Ovary (tissue), 9 donors: ENCODE results near the gene PRKD1. TPM values are rescaled to one million over a fixed set of nuclear protein-coding genes. Genes with fewer than 3 reads are reported as not detected.

Experiments
- DNase-seq, 5 donors: peaks; one replicate each; pipeline ENCODE4 v3.0.0-alpha.2; 2019 to 2020
- H3K27ac ChIP-seq, 2 donors: fragments of 200-600 bp; one replicate each; pipeline versions ENCODE4 v1.5.1 to v1.8.0; 2019 to 2022
- H3K27me3 ChIP-seq: fragments of 200-600 bp; one replicate; pipeline ENCODE4 v1.8.0; 2022
- H3K36me3 ChIP-seq: fragments of 200-600 bp; sonication (generic); one replicate; pipeline ENCODE4 v1.5.1; 2019
- H3K4me1 ChIP-seq: one replicate; pipeline ENCODE4 v1.8.1; 2013; ENCODE audit warnings: mild to moderate bottlenecking, moderate library complexity; ENCODE audit not compliant: insufficient read depth
- H3K4me3 ChIP-seq: fragments of 200-600 bp; sonication (generic); one replicate; pipeline ENCODE4 v1.5.1; 2017
- H3K9me3 ChIP-seq, 2 donors: fragments of 200-600 bp in 1 of 2; sonication (generic) in 1 of 2; one replicate each; pipeline versions ENCODE4 v1.5.1 to v1.8.1; 2013 to 2019; ENCODE audit warnings: mild to moderate bottlenecking in 1 of 2, moderate library complexity in 1 of 2
- CTCF ChIP-seq, 3 donors: fragments of 450-650 bp in 2 of 3; fragments of 200-600 bp in 1 of 3; IDR thresholded peaks; one replicate each; pipeline versions ENCODE4 v1.5.1 to v1.8.0; 2016 to 2022; ENCODE audit warnings: antibody characterized with exemption in 3 of 3, mild to moderate bottlenecking in 1 of 3
- EP300 ChIP-seq: sonication (generic); formaldehyde crosslinking; IDR thresholded peaks from one replicate; pipeline ENCODE4 v1.6.1; 2017; ENCODE audit warnings: antibody characterized with exemption
- POLR2A ChIP-seq: fragments of 450-650 bp; IDR thresholded peaks from one replicate; pipeline ENCODE4 v1.6.1; 2017; ENCODE audit warnings: antibody characterized with exemption, mild to moderate bottlenecking, moderate library complexity
- WGBS, 3 donors: extraction: QIAGEN DNeasy Blood & Tissue Kit in 1 of 3; methylation state at CpG; one replicate each; pipeline versions ENCODE4 v1.1.5 to v1.1.7; 2013 to 2017; 5-methylcytosine and 5-hydroxymethylcytosine counted together
- intact Hi-C, 4 donors: fragments of 100-400 bp; cut with DNase I; formaldehyde crosslinking; loops; one replicate each; pipeline versions ENCODE4 v1.11.0 to v1.15.1; 2022 to 2023
- polyA plus RNA-seq, 2 donors: library from polyadenylated mRNA; stranded (reverse); fragments of 200-250 nt in 1 of 2; fragments of 350-450 nt in 1 of 2; fragmentation: Illumina TruSeq in 1 of 2; extraction: RNeasy Lipid Tissue Mini Kit (QIAGEN cat#74804) in 1 of 2; gene quantifications; one replicate each; pipeline ENCODE4 v1.2.3, GENCODE V29; 2013 to 2014
- total RNA-seq, 7 donors: library from RNA; depleted of rRNA in 2 of 7; stranded (reverse); fragments of >200 nt in 2 of 7; fragmentation: NEBNext Ultra II Directional in 3 of 7; extraction: Animal tissue kit (Norgen Biotek cat#: 25700) in 3 of 7; gene quantifications; one replicate each; pipeline versions ENCODE4 v1.1.0 to v1.2.4, GENCODE V29; 2016 to 2023
- donor health status: DM: no; HTN: no; CAD: no; lungs with moderate emphysema.
- donor health status: DM: no; HTN: no; CAD: no.
- donor health status: Bipolar disorder and iron deficiency.
- donor health status: DM: yes; HTN: yes; CAD: no.
- donor health status: DM: no; HTN: no; CAD: no.
- donor health status: DM: yes; HTN: yes; CAD: no.

Gene PRKD1
- total and polyA plus RNA-seq, 9 donors: 7.7 to 39.9 (median 21.6) TPM

GRCh38 chr14:29579838-29580237 lies 347.8 kb downstream of the PRKD1 start:
- no peaks in the 10 kb centered on the region for H3K4me1 ChIP-seq
- H3K27ac ChIP-seq: no peak overlapping the region
- no peak for TF ChIP-seq POLR2A
- no peak for TF ChIP-seq CTCF (IDR thresholded peaks at IDR 0.05)
- TF ChIP-seq EP300: no peak
- DNase-seq: no peak
- H3K27me3 ChIP-seq: no peaks in the 10 kb centered on the region
- WGBS, 3 donors: 89 to 91% (median 91%) methylated on average over 3 of the region's 3 CpGs
- intact Hi-C loops: no loop called here
- H3K4me3 ChIP-seq: no peak overlapping the region
- no peaks in the 10 kb centered on the region for H3K36me3 ChIP-seq
- no peaks in the 10 kb centered on the region for H3K9me3 ChIP-seq

- no peak overlapping the region for H3K4me3 ChIP-seq
- H3K27me3 ChIP-seq: no peaks in the 10 kb centered on the region
- no peak overlapping the region for H3K27ac ChIP-seq
- H3K4me1 ChIP-seq: no peaks in the 10 kb centered on the region
- no peak for DNase-seq
- no peaks in the 10 kb centered on the region for H3K36me3 ChIP-seq
- TF ChIP-seq EP300 (no peak), CTCF (IDR thresholded peaks at IDR 0.05) (no peak), POLR2A (no peak)
- 91 to 94% (median 92%) methylated on average over 4 of the region's 4 CpGs for WGBS, 3 donors
- intact Hi-C loops: no loop called here
- no peaks in the 10 kb centered on the region for H3K9me3 ChIP-seq
Measured at GRCh38 chr14:29576927-29577326, 350.7 kb downstream of the PRKD1 start.

- H3K27ac ChIP-seq: no peak overlapping the region
- H3K4me3 ChIP-seq: no peak overlapping the region
- H3K36me3 ChIP-seq: no peaks in the 10 kb centered on the region
- H3K9me3 ChIP-seq: no peaks in the 10 kb centered on the region
- 85 to 91% (median 88%) methylated on average over 2 of the region's 2 CpGs for WGBS, 3 donors
- DNase-seq: no peak
- H3K4me1 ChIP-seq: no peaks in the 10 kb centered on the region
- TF ChIP-seq POLR2A (no peak), EP300 (no peak), CTCF (IDR thresholded peaks at IDR 0.05) (no peak)
- intact Hi-C loops: no loop called here
- H3K27me3 ChIP-seq: no peaks in the 10 kb centered on the region
Measured at GRCh38 chr14:29569194-29569593, 358.5 kb downstream of the PRKD1 start.

- no peaks in the 10 kb centered on the region for H3K27me3 ChIP-seq
- H3K36me3 ChIP-seq: no peaks in the 10 kb centered on the region
- no peak for DNase-seq
- H3K4me1 ChIP-seq: no peaks in the 10 kb centered on the region
- 81 to 87% (median 84%) methylated on average over 1 of the region's 1 CpG for WGBS, 3 donors
- H3K9me3 ChIP-seq: no peaks in the 10 kb centered on the region
- intact Hi-C loops: no loop called here
- H3K4me3 ChIP-seq: no peak overlapping the region
- no peak for TF ChIP-seq POLR2A
- H3K27ac ChIP-seq: no peak overlapping the region
Measured at GRCh38 chr14:29566194-29566593, 361.5 kb downstream of the PRKD1 start.

- H3K9me3 ChIP-seq: no peaks in the 10 kb centered on the region
- H3K27me3 ChIP-seq: no peaks in the 10 kb centered on the region
- 55 to 63% (median 58%) methylated on average over 4 of the region's 4 CpGs for WGBS, 3 donors
- no peak overlapping the region for H3K4me3 ChIP-seq
- no peaks in the 10 kb centered on the region for H3K4me1 ChIP-seq
- no peak overlapping the region for H3K27ac ChIP-seq
- H3K36me3 ChIP-seq: no peaks in the 10 kb centered on the region
- no peak for DNase-seq
- no peak for TF ChIP-seq CTCF (IDR thresholded peaks at IDR 0.05)
- no peak for TF ChIP-seq EP300
- no peak for TF ChIP-seq POLR2A
- intact Hi-C loops: loop anchor here in 1 of 4 donors (10.0 kb wide), 1 partner anchor 656 kb away; no protein-coding TSS in a partner anchor
Measured at GRCh38 chr14:29558516-29558915, 369.1 kb downstream of the PRKD1 start.
